HL-60 (cell line): ENCODE measurements around the gene RAB5IF.

Experiments
- DNase-seq, 2 experiments: peaks; one replicate each; pipeline ENCODE4 v3.0.0-alpha.2; 2010 to 2020; ENCODE audit warnings: low read depth in 1 of 2, low spot score in 1 of 2
- H3K27ac ChIP-seq: fragments of 250-450 bp; sonication (Bioruptor Pico); replicated peaks from 2 replicates; pipeline ENCODE4 v1.5.1; 2020; ENCODE audit warnings: mild to moderate bottlenecking, moderate library complexity
- H3K27me3 ChIP-seq: fragments of 250-450 bp; sonication (Bioruptor Pico); 2 replicates; pipeline ENCODE4 v1.5.1; 2021; ENCODE audit warnings: mild to moderate bottlenecking, moderate library complexity; ENCODE audit not compliant: insufficient read depth, poor library complexity, severe bottlenecking
- H3K4me3 ChIP-seq: replicated peaks from 2 replicates; pipeline ENCODE4 v1.5.1; 2011; ENCODE audit warnings: mild to moderate bottlenecking, control low read depth, low read length; ENCODE audit not compliant: insufficient read depth
- GABPA ChIP-seq: IDR thresholded peaks from 2 replicates; pipeline ENCODE4 v1.6.1; 2012; ENCODE audit warnings: low read depth
- POLR2AphosphoS5 ChIP-seq: IDR thresholded peaks from 2 replicates; pipeline ENCODE4 v1.6.1; 2012; ENCODE audit warnings: low read depth
- SPI1 ChIP-seq: IDR thresholded peaks from 2 replicates; pipeline ENCODE4 v1.6.1; 2012; ENCODE audit warnings: low read depth, mild to moderate bottlenecking, borderline replicate concordance
- TF ChIP-seq, protein P1 (sequence below): IDR thresholded peaks from one replicate; pipeline ENCODE4 v1.5.1; 2011; ENCODE audit warnings: low read length, control low read depth, inconsistent platforms; ENCODE audit not compliant: insufficient read depth
- TF ChIP-seq, protein P2 (sequence below): IDR thresholded peaks from 2 replicates; pipeline ENCODE4 v1.6.1; 2012; ENCODE audit warnings: low read depth; ENCODE audit not compliant: insufficient replicate concordance

Gene RAB5IF

DNA sequence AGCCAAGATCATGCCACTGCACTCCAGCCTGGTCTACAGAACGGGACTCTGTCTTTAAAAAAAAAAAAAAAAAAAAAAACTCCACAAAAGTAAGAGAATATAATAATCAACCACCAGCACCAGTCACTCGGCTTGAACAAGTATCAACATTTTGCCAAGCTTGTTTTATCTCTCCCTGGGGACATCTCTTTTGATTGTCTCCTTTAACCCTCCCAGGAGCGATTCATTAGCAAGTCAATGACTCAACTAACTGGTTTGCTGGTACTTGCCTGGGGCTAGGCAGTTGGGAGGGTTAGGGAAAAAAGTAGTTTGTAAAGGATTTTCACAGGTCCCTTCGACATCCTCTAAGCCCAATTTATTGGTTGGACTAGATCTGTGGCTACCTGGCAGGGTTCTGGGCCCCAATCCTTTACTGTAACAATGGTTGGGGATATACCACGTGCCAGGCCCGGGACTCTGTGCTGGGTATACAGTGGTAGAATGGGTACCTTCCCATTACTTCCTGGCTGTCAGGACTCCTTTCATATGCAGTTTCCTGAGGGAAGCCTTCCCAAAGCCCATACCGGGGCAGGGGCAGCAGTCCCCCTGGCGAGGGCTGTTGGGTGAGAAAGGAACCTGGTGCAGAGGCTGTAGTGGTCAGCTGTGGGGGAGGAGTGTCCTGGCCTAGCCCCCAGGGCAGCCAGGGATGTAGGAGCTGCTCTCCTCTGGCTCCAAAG is 20.0 kb upstream of the RAB5IF start:
- Histone ChIP-seq H3K27me3 (no peaks in the 10 kb centered on the region), H3K27ac (no peak overlapping the region), H3K4me3 (no peak overlapping the region)
- no peak for DNase-seq
- TF ChIP-seq POLR2AphosphoS5: no peak
- TF ChIP-seq, protein P1, sequence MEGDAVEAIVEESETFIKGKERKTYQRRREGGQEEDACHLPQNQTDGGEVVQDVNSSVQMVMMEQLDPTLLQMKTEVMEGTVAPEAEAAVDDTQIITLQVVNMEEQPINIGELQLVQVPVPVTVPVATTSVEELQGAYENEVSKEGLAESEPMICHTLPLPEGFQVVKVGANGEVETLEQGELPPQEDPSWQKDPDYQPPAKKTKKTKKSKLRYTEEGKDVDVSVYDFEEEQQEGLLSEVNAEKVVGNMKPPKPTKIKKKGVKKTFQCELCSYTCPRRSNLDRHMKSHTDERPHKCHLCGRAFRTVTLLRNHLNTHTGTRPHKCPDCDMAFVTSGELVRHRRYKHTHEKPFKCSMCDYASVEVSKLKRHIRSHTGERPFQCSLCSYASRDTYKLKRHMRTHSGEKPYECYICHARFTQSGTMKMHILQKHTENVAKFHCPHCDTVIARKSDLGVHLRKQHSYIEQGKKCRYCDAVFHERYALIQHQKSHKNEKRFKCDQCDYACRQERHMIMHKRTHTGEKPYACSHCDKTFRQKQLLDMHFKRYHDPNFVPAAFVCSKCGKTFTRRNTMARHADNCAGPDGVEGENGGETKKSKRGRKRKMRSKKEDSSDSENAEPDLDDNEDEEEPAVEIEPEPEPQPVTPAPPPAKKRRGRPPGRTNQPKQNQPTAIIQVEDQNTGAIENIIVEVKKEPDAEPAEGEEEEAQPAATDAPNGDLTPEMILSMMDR: no peak

DNA sequence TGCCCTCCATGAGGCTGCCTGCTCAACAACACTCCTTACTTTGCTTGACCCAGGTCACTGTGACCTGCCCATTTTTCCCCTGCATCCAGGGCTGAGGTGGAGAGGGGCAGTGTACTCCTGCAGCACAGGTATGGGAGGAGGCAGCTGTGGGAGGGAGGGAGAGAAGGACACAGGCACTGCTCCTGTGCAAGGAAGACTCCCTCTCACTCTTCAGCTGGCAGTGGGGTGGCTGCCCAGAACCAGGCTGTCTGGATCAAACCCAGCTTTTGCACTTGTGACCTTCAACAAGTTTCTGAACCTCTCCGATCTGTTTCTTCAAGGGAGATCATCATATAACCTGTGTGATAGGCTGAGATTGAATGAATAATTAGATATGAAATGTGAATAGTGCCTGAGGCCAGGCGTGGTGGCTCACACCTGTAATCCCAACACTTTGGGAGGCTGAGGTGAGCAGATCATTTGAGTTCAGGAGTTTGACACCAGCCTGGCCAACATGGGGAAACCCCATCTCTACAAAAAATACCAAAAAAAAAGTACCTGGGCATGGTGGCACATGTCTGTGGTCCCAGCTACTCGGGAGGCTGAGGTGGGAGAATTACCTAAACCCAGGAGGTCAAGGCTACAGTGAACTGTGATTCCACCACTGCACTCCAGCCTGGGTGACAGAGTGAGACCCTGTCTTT is 18.1 kb upstream of the RAB5IF start:
- DNase-seq: no peak
- H3K27me3 ChIP-seq: no peaks in the 10 kb centered on the region
- TF ChIP-seq, protein P2, sequence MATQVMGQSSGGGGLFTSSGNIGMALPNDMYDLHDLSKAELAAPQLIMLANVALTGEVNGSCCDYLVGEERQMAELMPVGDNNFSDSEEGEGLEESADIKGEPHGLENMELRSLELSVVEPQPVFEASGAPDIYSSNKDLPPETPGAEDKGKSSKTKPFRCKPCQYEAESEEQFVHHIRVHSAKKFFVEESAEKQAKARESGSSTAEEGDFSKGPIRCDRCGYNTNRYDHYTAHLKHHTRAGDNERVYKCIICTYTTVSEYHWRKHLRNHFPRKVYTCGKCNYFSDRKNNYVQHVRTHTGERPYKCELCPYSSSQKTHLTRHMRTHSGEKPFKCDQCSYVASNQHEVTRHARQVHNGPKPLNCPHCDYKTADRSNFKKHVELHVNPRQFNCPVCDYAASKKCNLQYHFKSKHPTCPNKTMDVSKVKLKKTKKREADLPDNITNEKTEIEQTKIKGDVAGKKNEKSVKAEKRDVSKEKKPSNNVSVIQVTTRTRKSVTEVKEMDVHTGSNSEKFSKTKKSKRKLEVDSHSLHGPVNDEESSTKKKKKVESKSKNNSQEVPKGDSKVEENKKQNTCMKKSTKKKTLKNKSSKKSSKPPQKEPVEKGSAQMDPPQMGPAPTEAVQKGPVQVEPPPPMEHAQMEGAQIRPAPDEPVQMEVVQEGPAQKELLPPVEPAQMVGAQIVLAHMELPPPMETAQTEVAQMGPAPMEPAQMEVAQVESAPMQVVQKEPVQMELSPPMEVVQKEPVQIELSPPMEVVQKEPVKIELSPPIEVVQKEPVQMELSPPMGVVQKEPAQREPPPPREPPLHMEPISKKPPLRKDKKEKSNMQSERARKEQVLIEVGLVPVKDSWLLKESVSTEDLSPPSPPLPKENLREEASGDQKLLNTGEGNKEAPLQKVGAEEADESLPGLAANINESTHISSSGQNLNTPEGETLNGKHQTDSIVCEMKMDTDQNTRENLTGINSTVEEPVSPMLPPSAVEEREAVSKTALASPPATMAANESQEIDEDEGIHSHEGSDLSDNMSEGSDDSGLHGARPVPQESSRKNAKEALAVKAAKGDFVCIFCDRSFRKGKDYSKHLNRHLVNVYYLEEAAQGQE: no peak
- TF ChIP-seq SPI1 (no peak), GABPA (no peak), POLR2AphosphoS5 (0 out of 2 replicates have a peak, but pooled peaks have one; percentile 23)
- TF ChIP-seq, protein P1: no peak
- H3K4me3 ChIP-seq: no peak overlapping the region
- H3K27ac ChIP-seq: no peak overlapping the region

DNA sequence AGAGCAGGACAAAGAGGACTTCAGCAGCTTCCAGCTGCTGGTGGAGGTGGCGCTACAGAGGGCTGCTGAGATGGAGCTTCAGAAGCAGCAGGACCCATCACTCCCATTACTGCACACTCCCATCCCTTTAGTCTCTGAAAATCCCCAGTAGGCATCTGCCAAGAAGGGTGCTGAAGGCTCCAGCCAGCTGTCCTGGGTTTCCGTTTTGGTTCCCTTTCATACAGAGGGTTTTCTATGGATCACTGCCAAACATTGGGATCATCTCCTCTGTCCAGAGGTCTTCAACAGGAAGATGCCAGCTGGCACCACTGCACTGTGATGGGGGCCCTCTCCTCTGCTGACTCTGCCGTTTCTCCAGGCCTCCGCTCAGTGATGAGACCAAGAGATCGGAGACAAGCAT is 14.3 kb upstream of the RAB5IF start:
- TF ChIP-seq SPI1: no peak
- TF ChIP-seq GABPA: no peak
- TF ChIP-seq, protein P1: no peak
- no peak for TF ChIP-seq POLR2AphosphoS5
- TF ChIP-seq, protein P2: no peak
- Histone ChIP-seq H3K27ac (no peak overlapping the region), H3K4me3 (no peak overlapping the region), H3K27me3 (no peaks in the 10 kb centered on the region)
- DNase-seq: no peak
